NCI-H2196 (cell line): ENCODE measurements around the gene USP47.
A peak's percentile ranks its signal among the peaks of the same experiment; 100 is the strongest.

Source experiments
- DNase-seq: peaks from one replicate; lab custom pipeline; 2025; ENCODE audit not compliant: unreplicated experiment; lab: John Stamatoyannopoulos, UW

Gene USP47

DNA sequence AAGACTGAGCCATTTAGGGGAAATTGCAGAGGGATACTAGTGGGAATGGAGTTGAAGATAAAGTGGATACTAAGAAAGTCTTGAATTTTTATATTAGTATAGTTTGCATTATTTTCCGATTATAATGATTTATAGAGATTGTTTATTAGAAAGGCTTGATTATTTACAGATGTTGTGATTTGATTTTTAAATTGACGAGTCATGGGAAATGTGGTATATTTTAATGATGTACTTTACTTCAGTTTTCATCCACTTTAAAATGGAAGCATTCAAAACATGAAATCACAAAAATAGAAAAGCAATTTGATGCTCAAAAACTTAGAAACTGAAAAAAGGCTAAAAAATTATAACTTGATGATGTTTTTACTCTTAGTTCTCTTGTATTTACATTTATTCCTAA is 21.2 kb downstream of the USP47 start:
- no peak for DNase-seq

DNA sequence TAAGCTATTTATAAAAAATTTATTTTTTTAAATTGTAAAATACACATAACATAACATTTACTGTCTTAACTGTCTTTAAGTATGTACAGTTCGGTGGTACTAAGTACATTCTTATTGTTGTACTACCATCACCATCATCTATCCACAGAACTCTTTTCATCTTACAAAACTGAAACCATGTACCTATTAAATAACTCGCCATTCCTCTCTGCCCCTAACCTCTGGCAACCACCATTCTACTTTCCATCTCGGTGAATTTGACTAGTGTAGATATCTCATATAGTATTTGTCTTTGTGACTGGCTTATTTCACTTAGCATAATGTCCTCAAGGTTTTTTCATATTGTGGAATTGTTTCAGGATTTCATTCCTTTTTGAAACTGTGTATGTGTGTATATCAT is 22.6 kb downstream of the USP47 start:
- no peak for DNase-seq

DNA sequence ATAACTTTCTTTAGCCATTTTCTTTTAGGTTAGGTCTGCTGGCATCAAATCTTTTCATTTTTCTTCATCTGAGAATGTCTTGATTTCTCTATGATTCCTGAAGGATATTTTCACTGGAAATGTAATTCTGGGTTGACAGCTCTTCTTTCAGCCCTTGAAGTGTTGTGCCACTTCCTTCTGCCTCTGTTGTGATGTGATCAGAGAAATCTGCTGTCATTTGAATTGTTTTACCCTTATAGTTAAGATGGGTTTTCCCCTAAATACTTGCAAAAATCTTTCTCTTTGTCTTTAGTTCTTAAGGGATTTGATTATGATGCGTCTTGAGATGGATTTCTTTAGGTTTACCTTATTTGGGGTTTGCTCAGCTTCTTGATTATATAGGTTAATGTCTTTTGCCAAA is 23.0 kb downstream of the USP47 start:
- no peak for DNase-seq

DNA sequence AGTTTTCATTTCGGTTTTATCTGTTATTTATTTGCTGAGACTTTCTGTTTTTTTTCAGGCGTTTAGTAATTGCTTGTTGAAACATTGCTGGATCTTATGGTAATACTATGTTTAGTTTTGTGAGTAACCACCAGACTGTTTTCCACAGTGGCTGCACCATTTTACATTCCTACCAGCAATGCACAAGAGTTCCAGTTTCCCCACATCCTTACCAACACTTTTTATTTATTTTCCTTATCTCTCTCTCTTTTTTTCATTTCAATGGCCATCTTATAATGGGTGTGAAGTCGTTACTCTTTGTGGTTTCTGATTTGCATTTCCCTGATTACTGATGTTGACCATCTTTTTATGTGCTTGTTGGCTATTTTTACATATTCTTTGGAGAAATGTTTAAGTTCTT is 23.7 kb downstream of the USP47 start:
- DNase-seq = no peak

- DNase-seq = no peak
Measured at GRCh38 chr11:11866203-11866602, 24.4 kb downstream of the USP47 start.

GRCh38 chr11:11867720-11868119 is 25.9 kb downstream of the USP47 start:
- no peak for DNase-seq

DNA sequence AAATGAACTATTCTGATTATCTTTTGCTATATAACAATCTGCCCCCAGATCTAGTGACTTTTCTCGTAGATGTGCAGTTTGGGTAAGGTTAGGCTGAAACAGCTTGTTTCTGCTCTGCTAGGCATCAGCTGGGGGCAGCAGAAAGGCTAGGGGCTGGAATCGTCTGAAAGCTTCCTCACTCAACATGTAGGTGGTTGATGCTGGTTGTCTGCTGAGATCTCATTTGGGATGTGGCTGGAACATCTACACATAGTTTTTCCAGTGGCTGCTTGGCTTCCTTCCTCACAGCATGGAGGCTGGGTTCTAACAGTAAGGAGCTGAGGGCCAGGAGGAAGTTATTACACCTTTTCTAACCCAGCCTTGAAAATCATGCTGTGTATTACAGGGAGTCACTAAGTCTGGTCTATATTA is 30.2 kb downstream of the USP47 start:
- DNase-seq = no peak

DNA sequence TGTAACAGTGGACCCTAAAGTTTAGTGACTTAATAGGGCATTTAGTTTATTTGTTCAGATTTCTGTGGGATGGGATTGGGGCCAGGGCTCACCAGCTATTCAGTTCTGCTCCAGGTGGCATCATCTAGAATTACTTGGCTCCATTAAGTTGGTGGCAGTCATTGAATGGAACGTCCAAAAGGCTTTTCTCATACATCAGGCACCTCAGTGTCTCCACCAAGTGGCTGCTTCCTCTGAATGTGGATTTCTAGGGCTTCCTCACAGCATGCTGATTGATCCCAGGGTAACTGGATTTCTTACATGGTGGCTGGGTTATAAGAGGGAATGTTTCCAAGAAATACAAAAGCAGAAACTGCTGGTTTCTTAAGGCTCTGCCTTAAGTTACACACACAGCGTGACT is 34.7 kb downstream of the USP47 start:
- peak; percentile 20 for DNase-seq

DNA sequence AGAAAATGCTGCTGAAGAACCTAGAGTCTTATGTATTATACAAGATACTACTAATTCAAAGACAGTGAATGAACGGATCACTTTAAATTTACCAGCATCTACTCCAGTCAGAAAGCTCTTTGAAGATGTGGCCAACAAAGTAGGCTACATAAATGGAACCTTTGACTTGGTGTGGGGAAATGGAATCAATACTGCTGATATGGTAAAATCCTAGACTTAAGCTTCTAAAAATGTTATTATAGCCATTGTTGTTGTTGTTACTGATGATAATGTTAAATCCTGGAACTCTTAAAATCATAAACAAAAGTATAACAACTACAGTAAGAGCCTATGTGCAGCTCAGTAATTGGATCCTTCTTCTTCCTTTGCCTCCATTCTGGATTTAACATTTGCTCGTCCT is 38.4 kb downstream of the USP47 start:
- no peak for DNase-seq

DNA sequence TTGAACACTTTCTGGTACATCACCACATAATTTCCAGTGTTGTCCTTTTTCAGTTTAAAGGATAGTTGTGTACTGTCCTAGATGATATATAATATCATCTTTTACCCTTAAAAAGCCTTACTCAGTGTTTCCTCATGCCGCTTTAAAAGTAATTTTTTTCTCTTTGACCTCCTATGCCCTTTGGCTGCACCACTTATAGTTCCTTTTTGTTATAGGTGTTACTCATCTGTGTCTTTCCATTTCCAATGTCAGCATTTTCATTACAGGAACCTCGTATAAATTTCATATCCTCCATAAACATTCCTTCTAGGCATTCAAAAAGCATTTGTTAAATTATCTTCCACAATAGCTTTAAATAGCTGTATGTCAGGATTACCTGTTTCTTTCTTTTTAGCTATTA is 40.8 kb downstream of the USP47 start:
- DNase-seq = no peak

DNA sequence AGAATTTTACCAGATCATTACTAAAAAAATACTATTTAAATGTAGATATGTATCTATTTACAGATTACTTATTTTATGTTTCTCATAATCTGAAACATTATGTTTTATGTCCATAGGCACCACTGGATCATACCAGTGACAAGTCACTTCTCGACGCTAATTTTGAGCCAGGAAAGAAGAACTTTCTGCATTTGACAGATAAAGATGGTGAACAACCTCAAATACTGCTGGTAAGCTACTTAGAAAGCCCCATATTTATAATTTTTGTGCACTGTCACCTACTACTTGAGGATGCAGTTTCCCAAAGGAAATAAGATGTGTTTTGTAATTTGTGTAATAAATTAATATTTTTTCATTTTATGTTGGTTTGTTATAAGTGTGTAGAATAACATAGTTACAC is 42.6 kb downstream of the USP47 start:
- DNase-seq = no peak

DNA sequence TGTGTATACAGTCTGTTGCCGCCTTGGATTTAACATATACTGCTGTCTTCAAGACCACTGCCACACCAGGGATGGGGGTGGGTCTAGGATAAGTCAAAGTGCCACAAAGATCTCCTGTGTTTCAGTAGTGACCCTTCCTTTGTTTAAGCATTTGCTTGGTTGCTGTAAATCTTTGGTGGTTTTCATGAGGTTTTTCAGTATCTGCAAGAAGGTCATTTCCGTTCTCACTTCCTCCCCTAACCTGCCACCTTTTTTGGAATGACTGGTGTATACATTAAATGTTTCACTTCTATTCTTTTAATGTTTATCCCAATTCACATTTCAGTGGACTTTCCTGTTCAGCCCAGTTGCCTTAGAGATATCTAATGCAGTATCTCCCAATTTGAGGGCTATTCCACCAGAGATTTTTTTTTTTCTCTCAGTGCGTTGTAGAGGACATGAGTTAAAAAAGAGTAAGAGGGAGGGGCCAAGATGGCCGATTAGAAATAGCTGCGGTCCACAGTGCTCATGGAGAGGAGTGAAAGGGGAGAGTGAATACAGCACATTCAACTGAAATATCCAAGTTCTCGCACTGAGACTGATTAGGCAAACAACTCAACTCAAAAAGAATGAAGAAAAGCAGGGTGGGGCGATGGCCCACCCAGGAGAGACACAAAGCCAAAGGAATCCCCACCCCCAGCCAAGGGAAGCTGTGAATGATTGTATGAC is 43.2 kb downstream of the USP47 start:
- no peak for DNase-seq

GRCh38 chr11:11894486-11894885 is 52.7 kb downstream of the USP47 start:
- no peak for DNase-seq

DNA sequence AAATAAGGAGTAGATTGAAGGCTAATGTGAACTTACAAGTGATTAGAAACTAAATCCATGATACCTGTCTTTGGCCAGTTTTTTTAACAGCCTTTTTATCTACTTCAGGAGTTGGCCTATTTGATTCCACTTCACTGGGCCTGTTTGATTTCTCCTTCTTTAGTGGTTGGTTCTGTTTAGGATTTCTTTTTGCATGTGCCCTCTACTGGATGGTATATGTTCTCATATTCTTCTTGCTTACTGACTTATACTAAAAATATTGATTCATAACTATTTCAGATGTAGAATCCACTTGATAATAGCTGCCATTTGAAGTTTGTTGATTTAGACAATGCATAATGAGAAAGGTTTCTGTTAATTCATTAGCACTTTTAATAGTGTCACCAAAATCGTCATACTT is 53.9 kb downstream of the USP47 start:
- DNase-seq = no peak

DNA sequence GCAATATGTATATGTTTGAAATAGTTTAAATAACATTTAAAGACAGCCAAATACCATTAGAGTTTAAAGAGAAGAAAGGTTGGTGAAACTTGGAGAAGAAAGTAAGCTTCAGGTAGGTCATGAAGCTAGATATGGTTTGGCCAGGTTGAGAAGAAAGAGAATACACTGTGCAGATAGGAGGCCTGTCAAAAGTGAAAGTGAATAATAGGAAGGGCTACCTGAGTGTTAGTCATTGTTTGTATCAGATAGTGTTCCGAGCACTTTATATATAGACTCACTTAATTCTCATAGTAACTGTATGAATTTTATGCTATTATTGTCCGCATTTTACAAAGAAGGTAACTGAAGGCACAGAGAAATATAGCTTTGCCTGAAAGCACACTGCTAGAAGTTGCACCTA is 56.9 kb downstream of the USP47 start:
- DNase-seq = no peak

GRCh38 chr11:11899401-11899800 is 57.6 kb downstream of the USP47 start:
- DNase-seq = no peak

DNA sequence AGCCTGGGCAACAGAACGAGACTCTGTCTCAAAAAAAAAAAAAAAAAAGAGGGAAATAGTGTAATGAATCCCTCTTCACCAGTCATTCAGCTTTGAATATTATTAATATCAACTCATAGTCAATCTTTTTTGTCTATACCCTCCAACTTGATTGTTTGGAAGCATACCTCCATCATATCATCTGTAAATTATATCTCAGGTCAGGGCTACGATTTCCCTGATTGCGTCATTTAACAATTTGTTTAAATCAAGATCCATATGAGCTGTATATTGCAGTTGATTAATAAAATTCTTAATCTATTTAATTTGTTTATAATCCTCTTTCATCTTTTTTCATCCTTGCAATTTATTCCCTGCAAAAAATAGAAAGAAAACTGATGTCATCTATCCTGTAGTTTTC is 60.2 kb downstream of the USP47 start:
- DNase-seq = no peak

DNA sequence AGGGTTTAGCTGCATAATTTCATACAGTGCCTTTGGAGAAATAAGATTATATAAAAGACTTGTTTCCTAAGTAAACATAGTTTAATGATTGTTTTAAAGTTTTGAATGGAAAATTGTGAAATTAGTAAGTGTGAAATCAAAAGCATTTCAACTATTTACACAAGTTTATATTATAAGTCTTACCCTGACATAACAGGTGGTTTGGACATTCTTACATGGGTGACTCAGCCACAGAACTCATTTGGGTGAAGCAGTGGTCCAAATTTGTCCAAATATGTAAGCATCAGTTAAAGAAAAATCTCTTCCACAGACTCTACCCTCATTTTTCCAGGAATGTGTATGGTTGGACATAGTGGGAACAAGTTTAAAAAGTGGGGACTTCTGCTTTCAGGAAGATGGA is 68.0 kb downstream of the USP47 start:
- DNase-seq = no peak

DNA sequence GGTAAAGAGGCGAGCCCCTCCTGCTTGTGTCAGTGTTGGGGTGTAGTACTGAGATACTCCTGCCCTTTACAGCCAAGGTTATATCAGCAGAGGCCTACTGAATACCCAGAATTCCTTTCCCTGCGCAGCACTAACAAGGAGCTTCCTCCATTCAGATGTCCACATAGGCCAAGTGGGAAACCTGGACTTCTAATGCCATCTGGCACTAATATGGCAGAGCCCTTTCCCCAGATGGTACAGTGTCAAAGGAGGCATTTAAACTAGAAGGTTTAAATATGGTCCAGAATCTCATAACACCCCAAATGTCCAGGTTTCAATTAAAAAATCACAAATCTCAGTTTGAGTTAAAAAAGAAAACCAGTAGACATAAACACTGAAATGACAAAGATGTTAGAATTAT is 68.8 kb downstream of the USP47 start:
- DNase-seq = no peak

DNA sequence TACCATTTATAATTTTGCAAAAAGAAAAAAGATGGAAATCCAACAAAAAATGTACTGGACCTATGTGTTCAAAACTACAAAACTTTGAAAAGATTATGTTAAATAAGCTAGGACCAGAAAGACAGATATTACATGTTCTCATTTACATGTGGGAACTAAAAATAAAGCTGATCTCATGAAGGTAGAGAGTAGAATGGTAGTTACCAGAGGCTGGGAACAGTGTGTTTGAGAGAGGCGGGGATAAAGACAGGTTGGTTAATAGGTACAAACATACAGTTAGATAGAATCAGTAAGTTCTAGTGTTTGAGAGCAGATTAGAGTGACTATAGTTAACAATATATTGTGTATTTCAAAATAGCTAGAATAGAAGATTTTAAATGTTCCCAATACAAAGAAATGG is 71.6 kb downstream of the USP47 start:
- no peak for DNase-seq

DNA sequence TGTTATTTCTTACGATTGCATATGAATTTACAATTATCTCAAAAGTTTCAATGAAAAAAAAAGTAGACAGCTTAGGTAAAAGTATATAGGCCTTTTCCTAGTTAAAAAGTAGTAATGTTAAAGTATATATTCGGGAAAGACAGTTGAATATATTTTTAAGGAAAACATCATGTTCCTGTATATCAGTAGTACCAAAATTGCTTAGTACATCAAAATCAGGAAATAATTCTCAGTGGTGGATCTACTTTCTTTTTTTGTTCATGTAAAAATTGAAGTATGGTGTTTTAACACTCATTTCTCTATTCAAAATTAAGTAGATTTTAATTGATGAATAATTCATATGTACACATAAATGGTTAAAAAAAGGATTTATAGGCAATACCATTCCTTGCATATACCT is 73.9 kb downstream of the USP47 start:
- no peak for DNase-seq

GRCh38 chr11:11916981-11917399 is 75.2 kb downstream of the USP47 start:
- DNase-seq = no peak

GRCh38 chr11:11923828-11924227 is 82.1 kb downstream of the USP47 start:
- DNase-seq = no peak

DNA sequence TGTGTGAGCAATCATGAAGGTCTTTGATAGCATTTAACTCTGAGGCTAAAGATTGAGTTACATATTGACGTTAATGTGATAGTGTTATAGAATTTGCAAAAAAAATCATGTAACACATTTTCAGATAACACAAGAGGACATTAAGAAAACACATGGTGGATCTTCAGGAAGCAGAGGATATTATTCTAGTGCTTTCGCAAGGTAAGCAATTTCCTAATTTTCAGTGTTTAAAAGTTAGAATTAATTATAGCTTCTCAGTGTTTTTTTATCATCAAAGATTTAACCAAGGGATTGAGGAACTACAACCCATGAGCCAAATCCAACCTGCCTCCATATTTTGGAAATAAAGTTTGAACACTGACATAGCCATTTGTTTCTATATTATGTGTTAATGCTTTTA is 88.1 kb downstream of the USP47 start:
- no peak for DNase-seq
